Measurements from ENCODE around the gene ANKRD60.

Gene ANKRD60

GRCh38 chr20:58243653-58244410 is 15.4 kb upstream of the ANKRD60 start:
- DNase-seq = no peak

DNA sequence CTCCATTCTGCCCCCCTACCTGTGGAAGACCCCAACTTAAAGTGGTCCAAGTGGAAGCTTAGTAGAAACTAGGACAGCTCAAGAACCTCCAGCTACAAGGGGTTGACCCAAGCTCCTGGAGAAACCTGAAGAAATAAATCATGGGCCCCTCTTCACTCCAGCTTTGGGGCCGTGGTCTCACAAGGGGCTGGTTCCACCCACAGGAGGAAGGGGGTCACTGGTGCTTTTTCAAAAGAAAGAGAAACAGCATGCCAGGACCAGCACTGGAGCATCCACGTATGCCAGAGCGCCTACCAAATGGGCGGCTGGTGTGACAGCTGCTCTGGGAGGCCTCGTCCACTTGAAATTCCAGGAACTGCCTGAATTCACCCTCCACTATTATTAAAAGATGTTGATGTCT is 14.4 kb upstream of the ANKRD60 start:
- no peak for DNase-seq

- DNase-seq = no peak
These were observed 13.5 kb upstream of the ANKRD60 start for GRCh38 chr20:58241766-58242465.

DNA sequence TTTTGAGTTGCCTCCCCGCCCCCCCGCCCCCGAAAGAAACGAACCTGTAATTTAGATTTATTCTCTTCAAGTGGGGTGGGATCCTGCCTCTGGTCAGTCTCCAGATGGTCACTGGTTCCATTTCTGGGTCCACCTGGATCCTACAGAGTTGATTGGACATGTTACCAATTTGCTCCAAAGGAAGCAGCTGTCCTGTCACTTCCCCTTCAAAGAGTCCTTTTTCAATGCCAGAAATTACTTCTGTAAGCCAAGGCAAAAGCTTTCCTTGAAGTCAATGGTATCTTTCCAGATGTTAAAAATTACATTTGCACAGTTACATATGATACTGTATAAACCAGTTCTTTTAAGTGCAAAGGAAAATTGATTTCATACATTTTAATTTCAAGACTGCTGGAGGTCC is 12.0 kb upstream of the ANKRD60 start:
- no peak for DNase-seq

GRCh38 chr20:58239216-58239615 is 10.8 kb upstream of the ANKRD60 start:
- DNase-seq = no peak

DNA sequence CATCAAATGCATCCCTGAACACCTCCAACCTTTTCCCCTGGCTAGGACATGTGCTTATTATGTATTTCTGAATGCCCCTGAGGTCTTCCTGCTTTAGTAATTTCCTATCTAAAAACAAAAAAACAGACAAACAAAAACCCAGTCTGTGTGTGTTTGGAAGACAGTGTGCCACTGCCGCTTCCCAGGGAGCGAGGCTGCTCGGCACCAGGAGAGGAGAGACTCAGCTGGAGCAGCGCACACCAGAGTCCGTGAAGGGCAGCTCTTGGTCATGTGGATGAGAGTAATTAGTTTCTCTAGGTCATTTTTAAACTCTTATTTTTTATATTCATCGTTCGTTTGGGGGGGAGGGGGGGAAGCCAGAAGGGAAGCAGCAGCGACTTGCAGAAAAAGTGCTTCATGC is 10.0 kb upstream of the ANKRD60 start:
- no peak for DNase-seq

- no peak for DNase-seq
These were observed 9.1 kb upstream of the ANKRD60 start for GRCh38 chr20:58237318-58238132.

- peak; percentile 86 for DNase-seq
These were observed 8.3 kb upstream of the ANKRD60 start for GRCh38 chr20:58236612-58237317.

DNA sequence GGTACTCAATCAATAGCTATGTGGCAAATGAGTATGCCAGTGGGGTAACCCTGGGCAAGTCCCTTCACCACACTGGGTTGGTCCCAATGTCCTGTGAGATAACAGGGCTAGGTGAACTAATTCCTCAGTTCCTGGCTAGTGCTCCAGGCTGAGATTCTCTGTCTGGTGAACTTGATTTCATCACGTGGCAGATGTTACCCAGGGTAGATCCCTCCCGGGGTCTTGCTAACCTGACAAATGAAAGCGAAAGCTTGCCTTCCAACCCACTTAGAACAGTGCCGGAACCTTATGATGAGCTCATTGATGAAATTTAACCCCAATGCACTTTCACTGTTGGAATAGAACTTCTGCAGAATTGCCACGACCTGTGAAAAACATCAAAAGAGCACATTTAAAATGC is 6.6 kb upstream of the ANKRD60 start:
- no peak for DNase-seq

DNA sequence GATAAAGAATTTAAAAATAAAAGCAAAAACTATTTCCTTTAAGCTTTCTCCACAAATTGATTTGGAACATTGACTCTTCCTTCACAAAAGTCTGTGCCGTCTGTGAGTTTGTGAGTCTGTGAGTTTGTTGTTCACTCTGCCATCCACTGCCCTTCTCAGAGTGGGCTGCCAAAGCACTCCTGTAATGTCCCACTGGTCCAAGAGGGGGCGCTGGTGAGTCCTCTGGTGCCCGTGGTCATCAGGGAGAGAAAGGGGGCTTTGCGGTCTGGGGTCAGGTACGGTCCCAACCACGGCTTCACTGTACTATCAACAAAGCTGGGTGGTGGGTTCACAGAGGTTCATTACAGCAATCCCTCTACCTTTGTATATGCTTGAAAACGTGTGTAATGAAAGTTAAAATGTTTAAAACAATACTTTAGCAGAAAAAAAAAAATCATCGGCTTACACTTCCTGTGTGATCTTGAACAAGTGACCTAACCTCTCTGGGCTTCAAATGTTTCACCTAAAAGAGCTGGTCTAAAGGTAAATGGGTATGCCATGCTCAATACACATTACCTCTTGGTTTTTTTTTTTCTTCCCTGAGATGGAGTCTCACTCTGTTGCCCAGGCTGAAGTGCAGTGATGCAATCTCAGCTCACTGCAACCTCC is 5.6 kb upstream of the ANKRD60 start:
- DNase-seq = no peak

DNA sequence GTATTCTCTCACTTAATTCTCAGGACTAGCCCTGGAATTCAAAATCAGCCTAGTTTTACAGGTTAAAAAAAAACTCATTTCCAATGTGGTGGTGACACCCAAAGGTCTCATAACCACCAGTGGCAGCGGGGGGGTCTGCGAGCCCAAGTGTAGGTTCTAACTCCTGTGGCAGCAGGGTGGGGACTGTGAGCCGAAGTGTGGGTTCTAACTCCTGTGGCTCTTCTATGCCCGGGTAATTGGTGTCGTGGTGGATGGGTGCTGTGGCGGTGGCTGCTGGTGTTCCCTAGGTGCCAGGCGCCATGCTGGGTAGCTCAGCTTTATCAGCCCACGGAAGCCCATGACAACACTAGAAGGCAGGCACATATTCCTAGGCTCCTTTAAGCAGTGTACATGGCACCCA is 4.9 kb upstream of the ANKRD60 start:
- DNase-seq = no peak

DNA sequence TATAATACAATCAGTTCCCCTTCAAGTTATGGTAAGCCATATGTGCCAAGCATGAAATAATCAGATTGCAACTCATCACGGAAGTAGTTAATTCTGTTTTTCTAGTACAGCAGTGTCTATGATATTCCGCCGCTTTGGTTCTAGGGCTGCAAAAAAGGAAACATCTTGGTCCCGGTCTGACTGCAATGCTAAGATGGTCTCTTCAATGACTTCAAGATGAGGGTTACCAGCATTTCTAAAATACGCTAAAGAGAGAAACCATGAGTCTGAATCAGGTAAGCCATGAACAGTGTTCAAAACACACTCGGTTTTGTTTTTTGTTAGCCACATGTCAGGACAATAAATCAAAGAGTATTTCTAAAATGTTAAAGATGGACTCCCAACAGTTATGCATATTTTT is 3.2 kb upstream of the ANKRD60 start:
- DNase-seq = peak; percentile 72

GRCh38 chr20:58229198-58229798 is 845 bp upstream of the ANKRD60 start:
- DNase-seq = peak; percentile 89

DNA sequence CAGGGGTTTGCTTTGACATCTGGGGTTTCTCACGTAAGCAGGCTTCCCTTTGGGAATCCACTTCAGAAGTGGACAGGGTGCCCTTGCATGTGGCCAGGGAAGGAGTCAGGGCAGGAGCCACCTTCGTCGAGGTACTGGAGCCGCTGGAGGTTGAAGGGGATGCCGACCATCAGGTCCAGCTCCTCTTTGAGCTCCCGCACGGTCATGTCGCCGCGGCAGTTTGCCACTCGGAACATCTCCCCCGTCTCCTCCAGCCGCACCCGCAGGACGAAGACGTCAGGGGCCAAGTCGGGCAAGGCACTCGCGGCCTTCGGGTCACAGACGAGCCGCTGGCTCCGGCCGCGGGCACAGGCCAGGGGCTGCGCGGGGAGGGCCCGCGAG is 360 bp downstream of the ANKRD60 start:
- no peak for DNase-seq

DNA sequence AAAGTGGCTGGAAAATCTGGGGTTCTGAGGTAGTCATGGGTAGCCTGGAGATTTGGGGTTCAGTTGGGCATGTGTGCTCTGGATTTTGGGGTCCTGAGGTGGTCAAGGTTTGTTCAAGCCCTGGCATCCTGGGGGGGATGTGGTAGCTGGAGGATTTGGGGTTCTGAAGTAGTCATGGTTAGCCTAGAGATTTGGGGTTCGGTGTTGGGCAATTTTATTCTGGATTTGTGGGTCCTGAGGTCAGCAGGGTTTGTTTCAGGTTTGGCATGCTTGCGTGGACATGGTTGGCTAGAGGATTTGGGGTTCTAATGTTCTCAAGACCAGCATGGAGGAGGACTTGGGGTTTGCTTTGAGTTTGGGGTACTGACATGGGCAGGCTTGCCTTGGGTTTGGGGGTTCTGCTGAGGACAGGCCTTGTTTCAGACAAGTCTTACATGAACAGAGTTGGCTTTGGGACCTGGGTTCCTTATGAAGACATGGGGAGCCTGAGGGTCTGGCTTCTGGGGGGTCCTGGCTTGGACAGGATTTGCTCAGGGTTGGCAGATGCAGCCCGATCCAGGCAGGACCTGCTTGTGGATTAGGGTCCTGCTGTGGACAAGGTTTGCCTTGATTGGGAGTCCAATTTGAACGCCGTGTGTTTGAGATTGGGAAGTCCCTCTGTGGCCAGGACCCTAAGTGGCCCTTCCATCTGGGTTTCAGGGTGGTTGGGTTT is 906 bp downstream of the ANKRD60 start:
- no peak for DNase-seq

- no peak for DNase-seq
These were observed 2.8 kb downstream of the ANKRD60 start for GRCh38 chr20:58225452-58226200.

GRCh38 chr20:58224974-58225373 is 3.5 kb downstream of the ANKRD60 start:
- DNase-seq = no peak

- DNase-seq = no peak
These were observed 4.4 kb downstream of the ANKRD60 start for GRCh38 chr20:58224097-58224496.

DNA sequence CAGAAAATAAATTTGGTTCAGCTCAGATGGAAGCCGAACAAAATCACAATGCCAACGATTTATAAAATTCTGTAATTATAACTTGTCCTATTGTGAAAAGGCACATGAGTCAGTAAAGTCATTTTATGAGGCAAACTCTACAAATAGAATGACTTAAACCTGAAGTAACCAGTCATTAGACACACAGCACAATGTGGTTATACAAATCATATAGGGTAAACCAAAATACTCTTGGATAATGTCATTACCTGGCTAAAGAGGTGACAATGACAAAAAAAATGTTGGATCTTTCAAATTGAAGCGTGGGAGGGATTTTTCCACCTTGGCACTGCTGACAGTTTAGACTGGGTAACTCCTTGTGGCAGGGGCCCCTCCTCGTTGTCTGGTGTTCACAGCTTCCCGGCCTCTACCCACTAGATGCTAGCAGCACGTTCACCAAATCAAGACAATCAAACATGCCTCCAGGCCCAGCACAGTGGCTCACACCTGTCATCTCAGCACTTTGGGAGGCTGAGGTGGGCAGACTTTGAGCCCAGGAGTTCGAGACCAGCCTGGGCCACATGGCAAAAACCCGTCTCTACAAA is 5.0 kb downstream of the ANKRD60 start:
- no peak for DNase-seq

GRCh38 chr20:58222446-58222845 is 6.0 kb downstream of the ANKRD60 start:
- no peak for DNase-seq
